Measurements from ENCODE around the gene CPE.

GRCh38 chr4:165398570-165398969 is 19.8 kb downstream of the CPE start:
- TF ChIP-seq, protein P1, sequence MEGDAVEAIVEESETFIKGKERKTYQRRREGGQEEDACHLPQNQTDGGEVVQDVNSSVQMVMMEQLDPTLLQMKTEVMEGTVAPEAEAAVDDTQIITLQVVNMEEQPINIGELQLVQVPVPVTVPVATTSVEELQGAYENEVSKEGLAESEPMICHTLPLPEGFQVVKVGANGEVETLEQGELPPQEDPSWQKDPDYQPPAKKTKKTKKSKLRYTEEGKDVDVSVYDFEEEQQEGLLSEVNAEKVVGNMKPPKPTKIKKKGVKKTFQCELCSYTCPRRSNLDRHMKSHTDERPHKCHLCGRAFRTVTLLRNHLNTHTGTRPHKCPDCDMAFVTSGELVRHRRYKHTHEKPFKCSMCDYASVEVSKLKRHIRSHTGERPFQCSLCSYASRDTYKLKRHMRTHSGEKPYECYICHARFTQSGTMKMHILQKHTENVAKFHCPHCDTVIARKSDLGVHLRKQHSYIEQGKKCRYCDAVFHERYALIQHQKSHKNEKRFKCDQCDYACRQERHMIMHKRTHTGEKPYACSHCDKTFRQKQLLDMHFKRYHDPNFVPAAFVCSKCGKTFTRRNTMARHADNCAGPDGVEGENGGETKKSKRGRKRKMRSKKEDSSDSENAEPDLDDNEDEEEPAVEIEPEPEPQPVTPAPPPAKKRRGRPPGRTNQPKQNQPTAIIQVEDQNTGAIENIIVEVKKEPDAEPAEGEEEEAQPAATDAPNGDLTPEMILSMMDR (IDR thresholded peaks at IDR 0.05; ENCODE audit: low read length), result no peak
- TF ChIP-seq EZH2 (IDR thresholded peaks at IDR 0.05; ENCODE audit: borderline replicate concordance, low read length), result no peak

All from OCI-LY1 (cell line).